Activated T-cell treated with anti-CD3 and anti-CD28 coated beads, Interleukin-2, amount 50 U/mL, for 72 hours (primary cell): ENCODE results near the gene DRG2. TPM values are rescaled to one million over a fixed set of nuclear protein-coding genes. Genes with fewer than 3 reads are reported as not detected.

Source experiments
- ATAC-seq, 2 donors: fragments of 150-1000 bp; cut with Tn5 transposase; replicated peaks in 1 of 2; 2 replicates each; pipeline ENCODE4 v1.10.0; 2021; ENCODE audit warnings: moderate library complexity in 2 of 2, mild to moderate bottlenecking in 1 of 2
- DNase-seq, 2 donors: peaks; one replicate each; pipeline ENCODE4 v3.0.0; 2021 to 2022; ENCODE audit warnings: mixed read lengths in 1 of 2
- H3K27ac Mint-ChIP-seq: one replicate; pipeline ENCODE4 v1.8.0; 2022; ENCODE audit warnings: mild to moderate bottlenecking, moderate library complexity, mixed read lengths
- H3K27me3 Mint-ChIP-seq: one replicate; pipeline ENCODE4 v1.8.0; 2022; ENCODE audit warnings: low read depth, mixed read lengths
- H3K36me3 Mint-ChIP-seq, 2 donors: one replicate each; pipeline ENCODE4 v1.8.0; 2022; ENCODE audit warnings: mixed read lengths in 2 of 2, mild to moderate bottlenecking in 1 of 2; ENCODE audit not compliant: insufficient read depth in 2 of 2
- H3K4me1 Mint-ChIP-seq: one replicate; pipeline ENCODE4 v1.8.0; 2022; ENCODE audit warnings: low read depth, mixed read lengths
- H3K4me3 Mint-ChIP-seq, 2 donors: one replicate each; pipeline ENCODE4 v1.8.0; 2022; ENCODE audit warnings: mild to moderate bottlenecking in 2 of 2, mixed read lengths in 2 of 2, moderate library complexity in 2 of 2
- H3K9me3 Mint-ChIP-seq, 2 donors: one replicate each; pipeline ENCODE4 v1.8.0; 2022; ENCODE audit warnings: mixed read lengths in 2 of 2
- total RNA-seq, 2 donors: library from RNA; stranded (reverse); gene quantifications; one replicate each; pipeline ENCODE4 v1.2.3, GENCODE V29; 2022

DRG2 gene, protein sequence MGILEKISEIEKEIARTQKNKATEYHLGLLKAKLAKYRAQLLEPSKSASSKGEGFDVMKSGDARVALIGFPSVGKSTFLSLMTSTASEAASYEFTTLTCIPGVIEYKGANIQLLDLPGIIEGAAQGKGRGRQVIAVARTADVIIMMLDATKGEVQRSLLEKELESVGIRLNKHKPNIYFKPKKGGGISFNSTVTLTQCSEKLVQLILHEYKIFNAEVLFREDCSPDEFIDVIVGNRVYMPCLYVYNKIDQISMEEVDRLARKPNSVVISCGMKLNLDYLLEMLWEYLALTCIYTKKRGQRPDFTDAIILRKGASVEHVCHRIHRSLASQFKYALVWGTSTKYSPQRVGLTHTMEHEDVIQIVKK
- total RNA-seq = 10 to 100 TPM; 44.1 to 53.6 TPM

DNA sequence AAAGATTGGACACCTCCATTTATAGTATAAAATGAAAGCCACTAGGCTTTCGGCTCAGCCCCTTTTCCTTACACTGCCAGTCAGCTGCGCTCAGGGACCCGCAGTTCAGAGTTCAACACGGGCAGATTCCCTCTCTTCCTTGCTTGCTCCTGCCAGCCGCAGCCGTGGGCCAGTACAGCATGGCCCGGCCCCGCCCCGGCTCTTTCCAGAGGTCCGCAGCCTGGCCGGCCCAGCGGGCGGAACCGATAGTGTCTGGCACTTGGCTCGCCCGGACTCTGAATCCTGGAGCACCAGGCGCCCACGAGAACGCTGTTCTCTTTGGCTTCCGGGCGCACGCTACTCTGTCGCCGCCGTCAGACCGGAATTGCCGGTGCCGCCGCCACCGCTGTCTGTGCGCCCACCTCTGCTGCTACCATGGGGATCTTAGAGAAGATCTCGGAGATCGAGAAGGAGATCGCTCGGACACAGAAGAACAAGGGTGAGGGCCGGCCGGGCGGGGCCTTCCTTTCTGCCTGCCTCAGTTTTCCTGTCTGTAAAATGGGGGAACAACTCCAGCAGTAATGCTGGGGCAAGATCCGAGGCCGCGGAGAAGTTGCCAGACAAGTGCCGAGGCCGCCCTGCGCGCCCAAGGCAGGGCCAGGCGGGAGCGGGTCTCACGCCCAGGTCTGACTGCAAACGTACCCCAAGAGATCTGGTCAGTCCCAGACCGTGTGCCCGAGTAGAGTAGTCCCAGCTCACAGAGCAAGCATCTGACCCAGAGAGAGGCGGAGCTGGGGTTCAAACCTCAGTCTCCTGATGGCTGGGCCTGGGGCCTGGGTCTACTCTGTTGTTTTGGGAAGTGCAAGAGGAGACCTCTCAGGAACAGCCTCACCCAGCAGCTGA lies at the start of gene DRG2:
Gene DRG2, plus strand, starts transcription at position 339 of the 882 bp plus-strand sequence. Its CDS starts 76 bp downstream, at position 415.
- peak within 1 kb of the TSS; percentile 95 to 99 for H3K4me3 Mint-ChIP-seq
- H3K36me3 Mint-ChIP-seq = peaks cover 0 to 2% of the 10 kb centered on the region in 2 donors
- peaks cover 42% of the 10 kb centered on the region for H3K4me1 Mint-ChIP-seq
- H3K27ac Mint-ChIP-seq = peak within 1 kb of the TSS; percentile 97
- no peaks in the 10 kb centered on the region for H3K27me3 Mint-ChIP-seq
- ATAC-seq (peak; percentile 98 to 99), DNase-seq (peak; percentile 91 to 94)
- no peaks in the 10 kb centered on the region for H3K9me3 Mint-ChIP-seq

DNA sequence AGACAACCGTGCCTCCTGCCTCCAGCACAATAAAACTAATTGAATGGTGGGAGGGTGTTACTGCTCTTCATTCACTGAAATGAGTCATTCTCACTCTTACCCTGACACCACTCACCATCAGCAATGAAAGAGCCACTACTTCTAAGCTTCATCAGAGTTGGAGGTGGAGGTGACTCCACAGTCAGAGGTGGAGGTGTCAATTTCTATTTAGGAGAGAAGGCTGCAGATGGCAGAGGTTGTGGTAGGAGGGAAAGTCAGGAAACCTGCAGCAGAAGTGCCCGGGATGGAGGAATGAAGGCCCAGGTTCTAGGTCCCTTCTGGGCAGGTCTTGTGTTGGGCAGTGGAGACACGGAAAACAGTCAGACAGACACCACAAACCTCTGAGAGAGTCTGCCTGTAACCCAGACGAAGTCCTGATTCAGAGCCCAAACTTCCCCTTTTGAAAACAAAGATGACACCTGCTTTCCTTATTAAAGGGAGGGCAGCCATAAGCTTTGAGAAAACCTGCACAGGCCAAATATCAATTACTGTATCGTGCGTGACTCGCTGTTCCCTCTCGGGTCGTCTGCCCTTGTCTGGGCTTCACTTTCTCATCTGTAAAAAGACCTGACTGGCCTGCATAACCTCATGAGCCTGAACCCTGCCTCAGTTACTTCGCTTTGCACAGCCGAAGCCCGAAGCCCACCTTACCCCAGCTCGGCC lies 49.4 kb upstream of the DRG2 start:
- H3K4me1 Mint-ChIP-seq = peaks cover 58% of the 10 kb centered on the region
- peak; percentile 33 to 45 for DNase-seq
- peak overlapping the region; percentile 10 for H3K27ac Mint-ChIP-seq
- H3K36me3 Mint-ChIP-seq = peaks cover 8 to 15% of the 10 kb centered on the region in 2 donors
- no peaks in the 10 kb centered on the region for H3K9me3 Mint-ChIP-seq
- H3K27me3 Mint-ChIP-seq = no peaks in the 10 kb centered on the region
- H3K4me3 Mint-ChIP-seq = peak overlapping the region; percentile 81 to 93
- ATAC-seq = peak; percentile 41 to 44

- ATAC-seq (peak; percentile 92 to 93), DNase-seq (peak; percentile 100)
- H3K4me1 Mint-ChIP-seq = peaks cover 51% of the 10 kb centered on the region
- H3K4me3 Mint-ChIP-seq = peak within 1 kb of the TSS; percentile 82 to 96
- peak within 1 kb of the TSS; percentile 88 for H3K27ac Mint-ChIP-seq
- no peaks in the 10 kb centered on the region for H3K9me3 Mint-ChIP-seq
- peaks cover 8 to 15% of the 10 kb centered on the region in 2 donors for H3K36me3 Mint-ChIP-seq
- H3K27me3 Mint-ChIP-seq = no peaks in the 10 kb centered on the region
Measured at GRCh38 chr17:18038861-18039534, 48.8 kb upstream of the DRG2 start, which contains the start of the genes ATPAF2 and GID4. Gene ATPAF2, minus strand, starts transcription at chr17:18039168. Its CDS starts 155 bp downstream, at chr17:18039013. Gene GID4, plus strand, starts transcription at chr17:18039408. Its CDS starts 57 bp downstream, at chr17:18039465.

- ATAC-seq = peak; percentile 35
- no peaks in the 10 kb centered on the region for H3K27me3 Mint-ChIP-seq
- H3K36me3 Mint-ChIP-seq = peaks cover 8 to 15% of the 10 kb centered on the region in 2 donors
- peak overlapping the region; percentile 88 for H3K27ac Mint-ChIP-seq
- peak; percentile 51 to 58 for DNase-seq
- H3K4me1 Mint-ChIP-seq = peaks cover 46% of the 10 kb centered on the region
- H3K9me3 Mint-ChIP-seq = no peaks in the 10 kb centered on the region
- peak overlapping the region; percentile 82 to 96 for H3K4me3 Mint-ChIP-seq
Measured at GRCh38 chr17:18039535-18040260, 48.0 kb upstream of the DRG2 start.

DNA sequence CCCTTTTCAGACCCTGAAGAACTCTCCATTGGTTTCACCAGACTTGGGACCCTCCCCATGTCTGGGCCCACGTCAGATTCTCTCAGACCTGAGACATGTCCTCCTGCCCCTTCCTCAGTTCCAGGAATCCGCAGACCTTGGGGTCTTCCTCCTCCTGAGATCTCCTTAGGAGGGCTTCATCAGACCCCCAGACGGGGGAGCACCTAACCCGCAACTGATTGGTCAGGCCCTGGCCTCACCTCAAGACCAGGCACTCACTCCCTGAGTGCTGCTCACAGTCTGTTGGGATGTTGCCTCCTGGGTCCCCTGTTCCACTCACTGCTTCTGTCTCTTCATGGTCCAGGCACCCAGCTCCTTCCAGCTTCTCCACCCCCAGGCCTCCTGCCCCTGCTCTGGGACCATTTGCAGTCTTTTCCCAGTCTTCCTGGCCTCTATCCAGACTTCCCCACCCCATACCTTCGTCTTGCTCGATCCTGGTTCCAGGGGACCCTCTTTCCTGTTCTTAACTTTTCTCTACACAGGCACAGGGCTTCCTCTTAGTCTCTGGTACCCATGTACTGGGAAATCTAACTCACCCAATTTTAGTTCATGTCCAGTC lies 47.4 kb upstream of the DRG2 start:
- Mint-ChIP-seq H3K4me1 (peaks cover 46% of the 10 kb centered on the region), H3K36me3 (peaks cover 8 to 15% of the 10 kb centered on the region in 2 donors), H3K27ac (peak overlapping the region; percentile 88), H3K27me3 (no peaks in the 10 kb centered on the region), H3K9me3 (no peaks in the 10 kb centered on the region), H3K4me3 (peak overlapping the region; percentile 82 to 96)
- no peak for ATAC-seq
- no peak for DNase-seq

- H3K36me3 Mint-ChIP-seq = peaks cover 8 to 15% of the 10 kb centered on the region in 2 donors
- no peaks in the 10 kb centered on the region for H3K9me3 Mint-ChIP-seq
- ATAC-seq = no peak
- H3K4me1 Mint-ChIP-seq = peaks cover 46% of the 10 kb centered on the region
- peak overlapping the region; percentile 82 to 96 for H3K4me3 Mint-ChIP-seq
- no peaks in the 10 kb centered on the region for H3K27me3 Mint-ChIP-seq
- no peak for DNase-seq
- H3K27ac Mint-ChIP-seq = no peak overlapping the region
Measured at GRCh38 chr17:18041776-18042175, 46.0 kb upstream of the DRG2 start.

GRCh38 chr17:18042983-18043382 lies 44.8 kb upstream of the DRG2 start:
- peaks cover 8 to 14% of the 10 kb centered on the region in 2 donors for H3K36me3 Mint-ChIP-seq
- no peak for ATAC-seq
- DNase-seq = no peak
- no peaks in the 10 kb centered on the region for H3K27me3 Mint-ChIP-seq
- H3K27ac Mint-ChIP-seq = peak overlapping the region; percentile 31
- H3K4me3 Mint-ChIP-seq = no peak overlapping the region
- H3K4me1 Mint-ChIP-seq = peaks cover 36% of the 10 kb centered on the region
- H3K9me3 Mint-ChIP-seq = no peaks in the 10 kb centered on the region

GRCh38 chr17:18043491-18043890 lies 44.3 kb upstream of the DRG2 start:
- no peaks in the 10 kb centered on the region for H3K9me3 Mint-ChIP-seq
- H3K4me3 Mint-ChIP-seq = no peak overlapping the region

GRCh38 chr17:18044609-18045008 lies 43.1 kb upstream of the DRG2 start:
- H3K36me3 Mint-ChIP-seq = peaks cover 4 to 11% of the 10 kb centered on the region in 2 donors

More at GRCh38 chr17:18043491-18043890, 44.3 kb upstream of the DRG2 start:
- Mint-ChIP-seq H3K27me3 (no peaks in the 10 kb centered on the region), H3K36me3 (peaks cover 8 to 13% of the 10 kb centered on the region in 2 donors), H3K27ac (no peak overlapping the region), H3K4me1 (peaks cover 31% of the 10 kb centered on the region)
- DNase-seq (no peak), ATAC-seq (no peak)

DNA sequence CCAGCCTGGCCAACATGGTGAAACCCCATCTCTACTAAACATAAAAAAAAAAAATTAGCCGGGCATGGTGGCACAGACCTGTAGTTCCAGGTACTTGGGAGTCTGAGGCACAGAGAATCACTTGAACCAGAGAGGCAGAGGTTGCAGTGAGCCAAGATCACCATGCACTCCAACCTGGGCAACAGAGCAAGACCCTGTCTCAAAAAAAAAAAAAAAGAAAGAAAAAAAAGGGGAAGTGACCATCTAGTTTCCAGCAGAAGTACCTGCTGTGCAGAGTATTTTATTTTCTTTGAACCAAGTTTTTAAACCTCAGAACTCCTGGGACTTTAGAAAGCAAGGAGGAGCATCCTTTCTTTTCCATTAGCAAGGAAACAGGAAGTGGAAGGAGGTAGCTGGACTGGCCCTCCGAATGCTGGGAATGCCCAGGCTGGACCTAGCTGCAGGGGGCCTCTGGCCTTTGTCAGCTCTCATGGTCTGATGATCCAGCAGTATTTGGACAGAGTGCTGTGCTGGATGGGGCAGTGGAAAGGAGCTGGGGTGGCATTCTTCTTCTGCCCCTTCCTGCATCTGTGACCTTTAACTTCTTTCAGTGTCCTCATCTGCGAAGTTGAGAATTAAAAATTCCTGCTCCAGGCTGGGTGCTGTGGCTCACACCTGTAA lies 41.9 kb upstream of the DRG2 start:
- peaks cover 22% of the 10 kb centered on the region for H3K4me1 Mint-ChIP-seq
- no peaks in the 10 kb centered on the region for H3K27me3 Mint-ChIP-seq
- ATAC-seq = no peak
- peaks cover 0 to 1% of the 10 kb centered on the region in 2 donors for H3K36me3 Mint-ChIP-seq
- H3K4me3 Mint-ChIP-seq = no peak overlapping the region
- H3K9me3 Mint-ChIP-seq = no peaks in the 10 kb centered on the region
- H3K27ac Mint-ChIP-seq = no peak overlapping the region
- DNase-seq = no peak

More at GRCh38 chr17:18044609-18045008, 43.1 kb upstream of the DRG2 start:
- Mint-ChIP-seq H3K27ac (no peak overlapping the region), H3K4me3 (no peak overlapping the region), H3K27me3 (no peaks in the 10 kb centered on the region), H3K4me1 (peaks cover 31% of the 10 kb centered on the region), H3K9me3 (no peaks in the 10 kb centered on the region)
- ATAC-seq (no peak), DNase-seq (no peak)

DNA sequence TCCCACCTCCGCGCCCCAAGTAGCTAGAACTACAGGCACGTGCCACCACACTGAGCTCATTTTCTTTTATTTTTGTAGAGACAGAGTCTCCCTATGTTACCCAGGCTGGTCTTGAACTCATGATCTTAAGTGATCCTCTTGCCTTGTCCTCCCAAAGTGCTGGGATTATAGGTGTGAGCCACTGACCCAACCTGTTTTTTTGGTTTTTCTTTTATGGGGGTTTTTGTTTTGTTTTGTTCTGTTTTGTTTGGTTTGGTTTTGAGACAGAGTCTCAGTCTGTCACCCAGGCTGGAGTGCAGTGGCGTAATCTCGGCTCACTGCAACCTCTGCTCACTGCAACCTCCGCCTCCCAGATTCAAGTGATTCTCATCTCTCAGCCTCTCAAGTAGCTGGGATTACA lies 32.2 kb upstream of the DRG2 start:
- peaks cover 3% of the 10 kb centered on the region in 2 donors for H3K36me3 Mint-ChIP-seq

More for the DNA sequence above, 32.2 kb upstream of the DRG2 start:
- H3K27ac Mint-ChIP-seq = peak overlapping the region; percentile 12
- peaks cover 5% of the 10 kb centered on the region for H3K4me1 Mint-ChIP-seq
- H3K4me3 Mint-ChIP-seq = no peak overlapping the region
- DNase-seq (no peak), ATAC-seq (no peak)
- H3K27me3 Mint-ChIP-seq = no peaks in the 10 kb centered on the region
- H3K9me3 Mint-ChIP-seq = no peaks in the 10 kb centered on the region
